Raji (cell line): ENCODE measurements around the gene CSAD.

Source experiments
- POLR2A ChIP-seq: IDR thresholded peaks from 2 replicates; pipeline ENCODE4 v1.6.1; 2011; ENCODE audit warnings: low read depth, low read length, control low read depth; ENCODE audit not compliant: insufficient read depth

Gene CSAD

DNA sequence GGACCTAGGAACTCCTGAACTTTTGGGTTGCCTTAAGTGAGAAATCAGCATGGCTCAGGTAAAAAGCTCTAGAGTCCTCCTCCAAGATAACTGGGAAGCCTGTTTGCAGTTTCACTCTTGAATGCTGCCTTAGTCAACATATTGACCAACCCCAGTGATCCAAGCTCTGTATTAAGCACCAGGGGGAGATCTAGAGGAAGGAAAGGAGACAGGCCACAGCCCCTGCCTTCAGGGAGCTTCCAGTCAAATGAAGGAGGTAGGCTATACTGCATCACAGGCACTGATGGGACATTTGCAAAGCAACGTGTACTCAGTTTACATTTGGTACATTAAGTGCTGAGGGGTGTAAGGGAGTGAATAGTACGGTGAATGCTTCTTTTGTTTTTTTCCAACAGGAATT, 1.2 kb upstream of the CSAD start:
- TF ChIP-seq POLR2A: no peak

DNA sequence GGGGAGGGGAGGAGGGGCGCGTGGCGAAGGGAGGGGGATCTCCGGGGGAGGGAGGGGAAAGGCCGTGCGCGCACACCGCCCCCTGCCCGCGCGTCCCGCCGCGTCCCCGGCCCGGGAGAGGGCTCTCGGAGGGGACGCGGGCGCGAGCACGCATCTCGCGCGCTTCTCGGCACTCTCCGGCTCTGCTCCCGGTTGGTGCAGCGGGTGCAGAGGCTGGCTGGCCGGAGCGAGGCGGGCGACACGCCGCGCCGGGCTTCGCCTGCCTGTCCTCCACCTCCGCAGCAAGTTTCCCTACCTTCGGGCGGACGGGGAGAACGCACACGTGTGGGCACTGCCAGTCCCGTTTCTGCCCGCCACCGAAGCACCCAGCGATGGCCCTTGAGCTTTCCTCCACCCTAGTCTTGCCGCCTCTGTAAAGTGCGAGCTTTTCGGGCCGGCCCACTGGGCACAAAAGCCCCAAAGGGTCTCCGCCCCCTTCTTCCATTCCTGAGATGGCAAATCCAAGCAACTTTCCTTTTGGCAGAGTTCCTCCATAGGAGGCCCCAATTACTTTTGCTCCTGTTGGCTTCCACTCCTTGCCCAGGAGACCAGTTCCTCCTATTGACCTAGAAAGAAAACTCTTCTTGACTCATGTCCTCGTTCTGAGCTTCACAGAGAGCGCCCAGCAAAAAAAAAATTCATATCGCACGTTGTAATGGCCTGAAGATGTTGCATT, 363 bp upstream of the CSAD start:
- TF ChIP-seq POLR2A: peak; percentile 79

DNA sequence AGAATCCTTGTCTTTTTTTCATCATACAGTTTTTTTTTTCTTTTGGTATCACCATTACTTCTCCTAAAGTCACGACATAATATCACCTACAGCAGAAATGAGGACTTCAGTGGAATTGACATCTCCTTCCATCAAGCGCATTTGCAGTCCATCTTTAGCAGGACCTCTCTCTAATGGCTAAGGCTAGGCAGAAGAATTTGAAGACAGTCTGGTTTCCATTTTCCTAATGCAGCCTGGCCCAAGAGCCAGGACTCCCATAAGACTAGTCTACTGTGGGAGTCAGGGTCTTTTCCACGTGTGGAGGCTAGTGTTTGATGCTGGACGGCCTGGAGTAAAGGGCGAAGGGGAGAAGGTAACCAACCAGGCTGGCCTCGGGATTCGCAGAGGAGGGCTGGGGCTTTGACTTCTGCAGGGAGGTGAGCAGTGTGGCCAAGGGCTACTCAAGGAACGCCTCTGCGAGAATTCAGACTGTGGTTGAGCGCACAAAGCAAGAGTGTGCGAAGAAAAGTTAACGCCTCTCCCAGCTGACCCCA, 972 bp downstream of the CSAD start:
- TF ChIP-seq POLR2A: no peak

DNA sequence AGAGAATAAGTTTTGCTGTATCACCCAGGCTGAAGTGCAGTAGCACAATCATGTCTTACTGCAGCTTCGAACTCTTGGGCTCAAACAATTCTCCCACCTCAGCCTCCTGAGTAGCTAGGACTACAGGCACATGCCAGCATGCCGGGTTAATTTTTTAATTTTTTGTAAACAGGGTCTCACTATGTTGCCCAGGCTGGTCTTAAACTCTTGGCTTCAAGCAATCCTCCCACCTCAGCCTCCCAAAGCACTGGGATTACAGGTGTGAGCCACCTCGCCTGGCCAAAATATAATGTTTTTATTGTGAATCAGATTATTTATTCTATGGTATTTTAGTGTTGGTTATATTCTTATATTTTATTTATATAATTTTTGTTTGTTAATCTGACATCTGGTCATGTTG, 4.0 kb downstream of the CSAD start:
- no peak for TF ChIP-seq POLR2A

DNA sequence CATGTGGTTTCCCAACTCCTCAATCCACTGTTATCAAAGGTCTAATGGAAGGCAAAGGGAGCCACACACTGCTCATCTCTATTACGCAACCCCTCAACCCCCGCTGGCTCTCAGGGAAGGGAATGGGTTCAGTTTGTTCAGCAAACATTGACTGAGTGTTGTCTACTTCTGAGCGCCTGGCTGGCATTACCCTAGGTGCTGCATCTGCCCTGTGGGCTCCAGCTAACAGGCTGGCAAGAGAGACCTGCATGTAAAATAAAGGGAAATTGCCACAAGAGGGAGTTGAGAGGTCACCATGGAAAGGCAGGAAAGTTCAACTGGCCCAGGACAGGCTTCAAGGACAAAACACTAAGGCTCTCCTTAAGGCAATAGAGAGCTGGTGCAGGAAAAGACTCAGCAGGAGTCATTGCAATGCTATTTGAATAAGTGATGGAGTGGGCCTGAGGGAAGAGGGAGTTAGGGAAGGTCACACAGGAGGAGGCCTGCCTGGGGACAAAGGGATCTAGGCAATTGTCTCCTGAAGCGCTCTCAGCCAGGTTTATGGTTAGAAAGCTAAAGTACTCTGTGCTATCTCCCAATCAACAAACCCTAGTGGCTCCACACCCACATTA, 5.7 kb downstream of the CSAD start:
- TF ChIP-seq POLR2A: no peak

DNA sequence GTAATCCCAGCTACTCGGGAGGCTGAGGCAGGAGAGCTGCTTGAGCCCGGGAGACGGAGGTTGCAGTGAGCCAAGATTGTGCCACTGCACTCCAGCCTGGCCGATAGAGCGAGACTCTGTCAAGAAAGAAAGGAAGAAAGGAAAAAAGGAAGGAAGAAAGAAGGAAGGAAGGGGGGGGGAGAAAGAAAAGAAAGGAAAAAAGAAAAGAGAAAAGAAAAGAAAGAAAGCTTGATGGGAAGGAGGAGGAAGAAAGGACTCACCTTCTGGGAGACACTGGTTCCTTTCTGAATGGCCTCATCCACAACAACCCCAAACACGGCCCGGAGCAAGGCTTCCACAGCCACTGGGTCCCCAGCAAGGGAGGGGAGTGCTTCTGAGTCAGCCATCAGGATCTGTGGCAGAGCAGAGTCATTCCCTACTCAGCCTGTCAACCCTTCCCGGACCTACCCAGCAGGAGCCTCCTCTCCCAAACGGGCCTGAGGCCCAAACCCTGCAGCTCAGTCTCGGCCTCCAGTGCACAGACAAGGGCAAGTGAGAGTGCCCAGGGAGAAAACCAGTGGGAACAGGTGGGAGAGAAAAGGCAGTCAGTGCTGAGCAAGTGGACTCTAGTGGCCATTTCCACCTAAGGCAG, 7.5 kb downstream of the CSAD start:
- TF ChIP-seq POLR2A: no peak

DNA sequence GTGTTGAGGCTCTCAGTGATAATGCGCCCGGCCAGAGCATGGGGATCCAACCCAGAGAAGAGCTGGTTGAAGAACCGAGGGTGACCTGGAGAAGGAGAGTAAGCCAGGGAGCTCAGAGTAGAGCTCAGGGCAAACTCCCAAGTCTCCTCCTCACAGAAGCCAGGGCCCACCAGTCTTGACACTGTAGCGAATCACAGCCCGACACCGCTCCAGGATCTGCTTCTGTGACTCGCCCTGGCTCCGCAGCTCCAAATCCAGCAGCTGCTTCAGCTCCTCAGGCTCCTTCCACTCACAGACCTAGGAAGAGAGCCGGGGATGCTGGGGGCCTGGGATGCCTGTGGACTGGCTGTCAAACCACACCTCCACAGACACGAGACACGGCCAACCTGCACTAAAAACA, 8.4 kb downstream of the CSAD start:
- TF ChIP-seq POLR2A: no peak

DNA sequence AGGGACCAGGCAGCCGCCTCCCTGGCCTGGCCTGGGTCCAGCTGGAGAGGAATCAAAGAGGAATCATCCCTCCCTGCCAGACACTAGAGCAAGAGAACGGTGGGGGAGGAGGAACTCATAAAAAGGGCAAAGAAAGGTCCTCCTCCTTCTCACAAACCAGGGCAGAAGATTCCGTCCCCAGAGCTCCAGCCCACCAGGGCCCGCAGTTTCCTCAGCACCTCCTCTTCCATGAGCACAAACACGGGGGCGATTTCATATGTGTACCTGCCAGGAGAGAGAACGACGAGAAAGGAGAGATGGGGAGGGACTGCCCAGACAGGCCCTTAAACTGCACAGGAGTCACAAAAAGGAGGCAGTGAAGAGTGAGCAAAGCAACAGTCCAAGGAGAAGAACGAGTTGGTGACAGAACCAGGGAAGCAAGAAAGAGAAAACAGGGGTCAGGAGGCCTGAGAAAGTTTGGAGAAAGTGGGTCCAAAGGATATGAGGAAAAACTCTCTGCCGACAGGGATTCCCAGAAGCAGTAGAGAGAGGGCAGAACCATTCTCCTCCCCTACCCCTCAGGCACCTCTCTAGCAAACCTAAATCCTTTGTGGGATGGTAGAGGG, 8.9 kb downstream of the CSAD start:
- no peak for TF ChIP-seq POLR2A

DNA sequence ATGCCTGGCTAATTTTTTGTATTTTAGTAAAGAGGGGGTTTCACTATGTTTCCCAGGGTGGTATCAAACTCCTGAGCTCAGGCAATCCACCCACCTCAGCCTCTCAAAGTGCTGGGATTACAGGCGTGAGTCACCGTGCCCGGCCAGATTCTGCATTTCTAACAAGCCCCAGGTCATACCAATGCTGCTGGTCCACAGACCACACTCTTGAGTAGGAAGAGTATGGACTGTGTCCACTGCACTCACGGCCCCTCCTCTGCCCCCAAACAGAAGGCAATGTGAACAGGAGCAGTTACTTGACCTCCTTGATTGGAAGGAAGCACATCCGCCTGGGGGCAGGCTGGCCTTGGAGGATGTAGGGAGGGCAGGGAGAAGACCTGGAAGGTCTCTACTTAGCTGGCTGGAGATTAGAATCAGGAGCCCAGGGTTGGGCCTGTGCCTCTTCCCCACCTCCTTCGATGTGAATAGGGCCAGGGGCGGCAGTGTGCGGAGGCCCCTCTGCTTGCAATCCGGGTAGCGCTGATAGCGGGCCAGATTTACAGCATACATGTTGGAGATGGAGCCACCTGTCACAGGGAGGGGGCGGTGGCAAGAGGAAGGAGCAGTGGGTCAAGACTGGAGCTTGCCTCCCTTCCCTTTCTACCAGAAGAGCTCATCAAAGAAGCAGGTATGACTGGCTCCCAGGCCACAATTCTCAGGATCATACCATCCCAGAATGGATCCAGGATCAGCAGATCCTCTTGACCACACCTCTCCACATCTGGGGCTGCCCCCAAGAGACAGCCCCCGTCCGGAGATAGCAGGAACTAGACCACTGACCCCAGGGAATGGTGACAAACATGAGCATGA, 9.6 kb downstream of the CSAD start:
- TF ChIP-seq POLR2A: no peak

DNA sequence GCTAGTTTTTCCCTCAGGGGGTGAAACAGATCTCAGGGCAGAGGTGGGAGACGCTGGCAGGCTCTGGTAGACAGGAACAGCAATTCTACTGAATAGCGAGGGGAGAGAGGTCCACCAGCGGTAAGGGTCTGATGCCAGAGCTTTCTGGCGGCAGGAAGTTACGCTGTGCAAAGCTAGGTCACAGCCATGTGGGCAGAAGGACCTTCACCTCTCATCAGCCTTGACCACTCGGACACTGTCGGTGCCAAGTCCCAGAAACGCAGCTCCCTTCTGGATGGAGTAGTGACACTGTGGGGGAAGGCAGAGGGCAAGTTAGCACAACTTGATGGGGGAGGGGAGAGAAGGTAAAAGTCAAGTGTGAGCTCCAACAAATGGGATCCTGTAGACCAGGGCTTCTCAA, 10.5 kb downstream of the CSAD start:
- no peak for TF ChIP-seq POLR2A

DNA sequence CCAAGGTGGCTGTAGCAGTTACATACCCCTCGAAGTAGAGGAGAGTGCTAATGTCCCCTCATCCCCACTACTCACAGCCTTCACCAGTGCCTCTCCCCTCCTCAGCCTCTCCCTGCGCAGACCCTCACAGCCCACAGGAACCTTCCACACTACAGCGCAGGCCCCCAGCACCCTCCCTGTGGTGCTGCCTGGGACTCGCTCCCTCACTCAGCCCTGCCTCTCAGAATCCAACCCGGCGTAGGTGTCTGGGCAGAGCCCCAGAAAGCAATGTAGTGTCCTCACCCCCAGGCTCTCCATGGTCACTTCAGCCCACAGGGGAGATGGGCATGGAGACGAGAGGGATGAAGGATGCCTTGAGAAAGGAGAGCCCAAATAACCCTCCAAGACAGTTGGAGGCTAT, 11.1 kb downstream of the CSAD start:
- TF ChIP-seq POLR2A: no peak

DNA sequence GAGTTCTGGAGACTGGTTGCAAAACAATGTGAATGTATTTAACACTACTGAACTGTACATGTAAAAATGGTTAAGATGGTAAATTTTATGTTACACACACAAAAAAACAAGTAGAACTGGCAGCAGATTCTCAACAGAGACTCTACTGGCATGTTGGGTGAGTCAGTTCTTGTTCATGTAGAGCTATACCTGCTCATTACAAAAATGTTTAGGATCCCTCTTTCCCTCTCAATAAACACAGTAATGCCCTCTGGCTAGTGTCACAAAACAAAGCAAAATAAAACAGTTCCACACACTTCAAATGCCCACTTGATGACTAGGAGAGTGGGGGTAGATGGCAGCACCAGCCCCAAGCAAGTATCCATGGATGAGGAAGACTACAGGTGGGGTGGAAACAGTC, 13.9 kb downstream of the CSAD start:
- TF ChIP-seq POLR2A: no peak

DNA sequence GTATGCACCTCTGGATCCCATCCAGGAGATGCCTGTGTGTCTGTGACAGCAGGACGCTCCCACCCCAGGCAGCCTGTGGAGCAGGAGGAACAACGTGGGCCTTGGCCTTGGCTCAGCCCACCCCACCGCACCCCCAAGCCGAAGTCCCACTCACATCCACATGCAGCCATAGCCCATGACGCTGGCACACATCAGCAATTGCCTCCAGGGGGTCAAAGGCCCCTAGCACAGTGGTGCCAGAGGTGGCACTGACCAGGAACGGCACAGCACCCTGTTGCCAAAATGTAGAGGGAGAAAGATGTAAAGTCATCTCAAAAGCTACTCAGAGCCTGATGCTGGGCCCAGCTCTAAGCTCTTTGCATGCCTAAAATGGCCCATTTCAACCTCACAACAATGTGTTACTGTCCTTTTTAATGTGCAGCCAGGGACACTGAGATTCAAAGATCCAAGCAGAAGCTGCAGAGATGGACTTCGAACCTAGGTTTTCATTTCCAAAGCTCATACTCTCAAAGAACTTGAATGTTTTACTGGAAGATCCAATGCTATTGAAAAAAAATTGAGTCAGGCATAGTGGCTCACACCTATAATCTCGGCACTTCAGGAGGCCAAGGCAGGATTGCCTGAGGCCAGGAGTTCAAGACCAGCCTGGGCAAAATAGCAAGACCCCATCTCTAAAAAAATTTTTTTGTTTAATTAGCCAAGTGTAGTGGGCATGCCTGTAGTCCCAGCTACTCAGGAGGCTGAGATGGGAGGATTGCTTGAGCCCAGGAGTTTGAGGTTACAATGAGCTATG, 19.4 kb downstream of the CSAD start:
- TF ChIP-seq POLR2A: no peak

DNA sequence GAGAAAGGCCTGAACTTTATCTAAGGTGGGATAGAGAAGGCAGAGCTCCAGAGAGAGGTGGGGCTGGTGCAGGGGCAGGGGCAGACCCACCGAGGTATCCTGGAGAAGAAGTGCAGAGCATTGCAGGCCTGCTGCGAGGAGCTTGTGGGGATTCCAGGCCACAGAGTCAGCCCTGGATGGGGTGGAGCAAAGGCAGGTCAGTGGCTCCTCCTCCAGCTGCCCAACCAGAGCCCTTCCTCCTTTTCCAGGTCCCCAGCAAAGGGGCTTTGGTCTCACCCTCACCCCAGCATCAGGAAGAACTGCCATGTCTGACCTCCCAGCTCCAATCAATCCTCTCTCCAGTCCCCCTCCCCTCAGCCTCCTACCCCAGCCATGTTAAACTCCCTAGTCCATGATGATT, 20.1 kb downstream of the CSAD start:
- TF ChIP-seq POLR2A: no peak
